Activated CD4-positive, alpha-beta T cell treated with anti-CD3 and anti-CD28 coated beads for 24 hours (primary cell): ENCODE measurements around the gene CXCR4.
"Not testable (repeated sequence)": the region's sequence is repeated elsewhere in the genome, so short reads cannot be mapped to it uniquely, and the experiment has no call there.

Source experiments
- DNase-seq, 2 donors: peaks; one replicate each; pipeline ENCODE4 v3.0.0-alpha.2; 2020; ENCODE audit warnings: low read depth in 2 of 2

The CXCR4 gene

DNA sequence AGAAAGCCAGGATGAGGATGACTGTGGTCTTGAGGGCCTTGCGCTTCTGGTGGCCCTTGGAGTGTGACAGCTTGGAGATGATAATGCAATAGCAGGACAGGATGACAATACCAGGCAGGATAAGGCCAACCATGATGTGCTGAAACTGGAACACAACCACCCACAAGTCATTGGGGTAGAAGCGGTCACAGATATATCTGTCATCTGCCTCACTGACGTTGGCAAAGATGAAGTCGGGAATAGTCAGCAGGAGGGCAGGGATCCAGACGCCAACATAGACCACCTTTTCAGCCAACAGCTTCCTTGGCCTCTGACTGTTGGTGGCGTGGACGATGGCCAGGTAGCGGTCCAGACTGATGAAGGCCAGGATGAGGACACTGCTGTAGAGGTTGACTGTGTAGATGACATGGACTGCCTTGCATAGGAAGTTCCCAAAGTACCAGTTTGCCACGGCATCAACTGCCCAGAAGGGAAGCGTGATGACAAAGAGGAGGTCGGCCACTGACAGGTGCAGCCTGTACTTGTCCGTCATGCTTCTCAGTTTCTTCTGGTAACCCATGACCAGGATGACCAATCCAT lies 2.7 kb downstream of the CXCR4 start:
- no peak for DNase-seq

DNA sequence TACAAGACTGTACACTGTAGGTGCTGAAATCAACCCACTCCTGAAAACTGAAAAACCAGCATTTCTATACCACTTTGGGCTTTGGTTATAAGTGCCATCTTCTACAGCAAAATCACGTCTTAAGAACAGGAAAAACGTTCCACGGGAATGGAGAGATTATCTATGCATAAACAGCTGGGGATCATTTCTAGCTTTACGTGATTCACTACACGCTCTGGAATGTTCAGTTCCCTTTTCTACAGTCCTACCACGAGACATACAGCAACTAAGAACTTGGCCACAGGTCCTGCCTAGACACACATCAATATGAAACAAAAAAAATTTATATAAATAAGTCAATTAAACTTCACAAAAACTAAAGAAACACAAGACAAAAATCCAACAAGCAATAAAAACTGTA lies 3.6 kb downstream of the CXCR4 start:
- DNase-seq = no peak

DNA sequence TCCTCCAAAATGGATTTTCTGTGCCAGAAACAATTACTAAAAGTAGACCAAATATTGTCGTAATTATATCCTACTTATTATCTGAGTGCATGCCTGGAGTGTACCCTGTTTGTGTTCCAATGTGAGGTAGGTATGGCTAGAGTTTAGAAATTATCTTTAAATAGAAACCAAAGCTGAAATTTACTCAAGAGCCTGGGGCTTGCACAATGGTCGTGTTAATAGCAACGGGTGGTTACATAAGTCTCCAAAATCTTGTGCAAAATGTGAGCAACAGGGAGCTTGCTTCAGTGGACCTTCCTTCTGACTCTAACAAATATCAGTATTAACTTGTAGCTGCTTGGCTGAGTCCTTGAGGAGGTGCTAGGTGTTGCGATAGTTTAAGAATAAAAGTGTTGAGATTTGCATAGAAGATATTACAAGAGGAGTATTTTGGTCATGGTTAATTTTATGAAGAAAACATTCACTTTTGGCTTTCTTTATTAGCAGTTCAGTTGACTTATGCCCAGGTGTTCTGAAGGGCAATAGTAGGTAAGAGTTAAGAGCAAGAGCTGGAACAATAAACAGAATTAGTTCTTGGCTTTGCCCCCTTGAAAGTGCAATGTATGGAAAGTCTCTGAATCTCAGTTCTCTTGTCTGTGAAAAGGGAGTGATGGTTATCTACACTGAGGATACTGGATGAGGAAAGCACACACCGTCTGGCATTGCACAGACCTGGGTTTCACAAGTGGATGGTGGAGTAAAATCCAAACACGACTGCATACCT lies 4.6 kb downstream of the CXCR4 start:
- DNase-seq = no peak

DNA sequence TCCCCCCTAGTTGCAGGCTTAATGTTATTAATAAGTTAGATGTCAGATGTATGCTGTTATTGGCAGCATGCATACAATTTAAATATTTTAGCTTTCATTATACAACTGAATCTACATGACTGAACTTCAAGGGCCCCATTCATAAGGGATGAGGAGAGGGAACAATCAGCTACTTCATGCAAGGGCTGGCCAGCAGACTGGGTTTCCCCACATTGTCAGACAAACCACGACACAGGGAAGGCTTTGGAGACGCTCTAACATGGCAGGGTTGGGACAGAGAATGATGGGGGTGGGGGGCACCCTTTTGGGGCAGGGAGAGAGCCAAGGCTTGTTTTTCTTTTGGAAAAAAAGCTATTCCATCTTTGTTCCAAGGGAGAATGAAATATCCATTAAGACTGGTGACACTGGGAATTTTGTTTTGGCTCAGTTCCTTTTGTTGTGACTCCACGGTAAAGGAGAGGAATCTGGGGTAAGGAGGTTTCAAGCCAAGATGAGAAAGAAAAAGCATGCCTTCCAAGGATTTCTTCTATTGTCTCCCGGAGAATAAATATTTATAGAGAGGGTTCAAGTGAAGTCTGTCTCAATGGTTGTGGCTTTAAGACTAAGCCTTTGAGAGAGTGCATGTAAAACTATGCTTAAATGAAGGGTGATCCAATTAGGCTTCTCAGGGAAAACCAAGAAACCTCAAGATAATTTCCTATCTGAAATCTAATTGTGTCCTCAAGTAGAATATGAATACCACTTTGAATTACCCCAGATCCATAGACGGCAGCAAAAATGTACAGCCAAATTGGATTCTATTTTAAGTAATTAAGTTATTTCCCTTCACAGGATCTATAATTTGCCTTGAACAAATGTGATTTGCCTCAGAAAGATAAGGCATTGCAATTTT lies 5.4 kb downstream of the CXCR4 start:
- DNase-seq = no peak

DNA sequence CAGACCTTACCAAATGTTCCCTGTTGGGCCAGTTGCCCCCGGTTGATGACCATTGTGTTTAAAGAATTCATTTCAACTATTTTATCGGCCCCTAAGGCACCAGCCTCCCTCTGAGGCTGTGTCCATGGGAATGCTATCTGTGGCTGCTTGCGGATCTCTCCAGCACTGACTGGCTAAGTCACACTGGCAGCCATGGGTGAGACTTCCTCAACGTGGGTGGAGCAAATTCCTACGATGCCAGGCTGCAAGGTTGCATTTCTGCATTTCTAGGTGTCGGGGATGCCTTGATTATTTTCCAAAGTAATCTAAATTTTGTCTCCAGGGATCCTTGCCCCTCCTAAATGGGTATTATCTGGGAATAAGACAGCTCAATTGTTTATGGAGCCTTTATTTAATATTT lies 6.2 kb downstream of the CXCR4 start:
- no peak for DNase-seq

DNA sequence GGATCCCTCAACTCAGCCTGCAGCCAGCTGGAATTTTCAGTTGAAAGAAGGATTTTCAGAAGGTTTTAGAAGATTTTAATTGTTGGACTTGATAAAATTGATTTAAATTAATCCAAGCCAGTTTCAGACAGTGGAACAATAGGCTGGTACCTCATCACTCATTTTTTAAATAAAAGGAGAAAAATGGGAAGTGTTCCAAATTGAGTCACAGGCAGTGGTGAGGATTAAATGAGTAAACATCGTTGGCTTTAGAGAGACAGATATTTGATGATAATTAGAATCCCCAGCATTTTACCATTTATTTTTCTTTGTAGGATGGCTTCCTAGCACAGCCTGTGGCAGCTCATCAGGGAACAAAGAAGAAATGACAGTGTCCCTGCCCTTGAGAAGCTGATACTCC lies 7.4 kb downstream of the CXCR4 start:
- DNase-seq = no peak

DNA sequence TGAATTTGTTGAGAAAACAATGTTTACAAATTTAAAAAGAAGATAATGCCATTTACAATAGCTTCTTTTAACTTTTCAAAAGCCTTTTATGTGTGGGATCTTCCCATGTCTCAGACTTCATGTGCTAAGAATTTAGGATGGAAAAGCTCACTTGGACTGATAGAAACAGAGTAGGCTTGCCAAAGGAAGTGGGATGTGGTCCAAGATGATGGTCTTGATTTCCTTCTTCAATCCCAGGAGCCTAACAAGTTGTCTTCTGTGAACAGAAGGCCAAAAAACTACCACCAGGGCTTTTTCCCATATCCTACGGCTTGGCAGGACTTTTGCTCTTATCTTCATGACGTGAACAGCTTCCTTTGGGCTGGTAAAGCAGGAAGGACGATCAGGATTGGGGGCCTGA lies 9.5 kb downstream of the CXCR4 start:
- no peak for DNase-seq

DNA sequence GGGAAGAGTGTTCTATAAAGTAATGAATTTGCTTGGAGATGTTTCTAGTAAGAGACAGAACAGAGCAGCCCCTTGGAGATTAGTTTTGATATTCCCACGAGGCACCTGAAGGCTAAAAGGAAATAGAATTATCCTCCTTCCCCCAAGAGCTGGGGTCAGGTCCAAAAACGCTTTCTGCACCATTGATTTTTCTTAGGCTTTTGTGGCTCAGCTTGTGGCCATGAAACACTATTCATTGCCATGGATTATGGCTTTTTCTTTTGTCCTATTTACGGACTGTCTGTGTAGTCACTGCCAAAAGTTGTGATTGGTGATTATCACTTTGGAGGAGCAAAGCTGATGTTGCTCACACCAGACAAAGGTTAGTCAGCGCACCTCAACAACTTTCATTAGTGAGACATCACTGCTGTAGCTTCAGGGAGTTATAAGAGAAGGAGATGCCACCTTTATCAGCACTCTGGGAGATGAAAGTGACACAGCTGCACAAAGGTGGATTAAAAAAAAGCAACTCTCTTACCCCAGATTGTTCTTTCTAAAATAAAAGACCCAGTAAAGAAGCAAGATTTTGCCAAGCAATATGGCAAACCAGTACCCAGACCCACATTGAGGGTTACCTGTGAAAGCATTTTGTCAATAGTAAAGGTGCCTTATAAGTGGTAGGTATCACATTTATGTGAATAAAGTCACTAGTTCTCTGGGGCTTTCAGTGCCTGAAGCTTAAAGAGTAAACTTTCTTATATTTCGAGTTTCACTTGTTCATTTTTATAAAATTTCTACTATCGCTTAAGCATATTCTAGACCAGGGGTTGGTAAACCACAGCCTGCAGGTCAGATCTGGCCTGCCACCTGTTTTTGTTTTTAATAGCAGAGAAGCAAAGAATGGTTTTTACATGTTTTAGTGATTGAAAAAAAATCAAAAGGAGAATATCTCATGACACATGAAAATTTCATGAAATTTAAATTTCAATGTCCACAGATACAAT lies 10.6 kb downstream of the CXCR4 start:
- no peak for DNase-seq

DNA sequence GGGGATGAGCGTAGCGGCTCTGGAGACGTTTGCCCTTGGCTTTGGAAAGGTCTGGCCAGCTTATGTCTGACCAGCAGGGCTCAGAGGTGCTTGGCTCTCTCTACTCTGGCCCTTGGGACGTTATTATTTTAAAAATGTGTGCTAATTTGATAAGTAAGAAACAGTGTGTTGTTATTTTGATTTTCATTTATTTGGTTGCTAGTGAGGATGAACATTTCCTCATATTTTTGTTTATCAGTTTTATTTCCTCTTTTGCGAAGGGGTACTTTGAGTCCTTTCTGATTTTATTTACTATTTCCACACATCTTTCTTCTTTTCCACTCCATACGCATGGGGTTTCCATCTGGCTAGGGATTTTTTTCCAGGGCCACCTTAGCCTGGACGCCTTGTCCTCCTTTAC lies 11.4 kb downstream of the CXCR4 start:
- DNase-seq = no peak

DNA sequence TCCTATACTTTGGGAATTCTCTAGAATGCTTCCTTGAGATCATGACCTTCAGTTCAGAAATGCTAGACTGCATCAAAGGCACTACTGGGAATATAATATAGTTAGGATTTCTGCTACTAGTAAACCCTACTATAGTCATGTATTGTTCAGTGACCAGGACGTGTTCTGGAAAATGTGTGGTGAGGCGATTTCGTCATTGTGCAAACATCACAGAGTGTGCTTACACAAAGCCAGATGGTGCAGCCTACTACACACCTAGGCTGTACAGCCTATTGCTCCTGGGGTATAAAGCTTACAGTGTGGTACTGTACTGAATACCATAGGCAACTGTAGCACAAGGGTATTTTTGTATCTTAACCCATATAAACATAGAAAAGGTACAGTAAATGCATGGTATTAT lies 13.0 kb downstream of the CXCR4 start:
- no peak for DNase-seq

DNA sequence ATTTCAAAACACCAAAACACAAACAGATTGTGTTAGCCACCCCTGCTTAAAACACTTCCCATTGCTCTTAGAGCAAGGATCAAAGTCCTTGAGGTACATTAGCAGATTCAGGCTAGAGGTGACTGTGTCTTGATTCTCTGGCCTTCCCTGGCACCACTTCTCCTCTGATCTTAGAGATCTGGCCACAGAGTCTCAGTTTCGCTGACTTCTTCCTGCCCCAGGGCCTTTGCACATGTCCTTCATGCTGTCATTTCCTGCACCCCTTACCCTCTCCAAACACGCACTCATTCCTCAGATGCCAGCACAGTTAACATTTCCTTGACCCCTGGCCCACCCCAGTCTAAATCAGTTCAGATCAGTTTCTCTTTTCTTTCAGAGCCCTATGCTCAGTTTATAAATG lies 16.9 kb downstream of the CXCR4 start:
- no peak for DNase-seq

DNA sequence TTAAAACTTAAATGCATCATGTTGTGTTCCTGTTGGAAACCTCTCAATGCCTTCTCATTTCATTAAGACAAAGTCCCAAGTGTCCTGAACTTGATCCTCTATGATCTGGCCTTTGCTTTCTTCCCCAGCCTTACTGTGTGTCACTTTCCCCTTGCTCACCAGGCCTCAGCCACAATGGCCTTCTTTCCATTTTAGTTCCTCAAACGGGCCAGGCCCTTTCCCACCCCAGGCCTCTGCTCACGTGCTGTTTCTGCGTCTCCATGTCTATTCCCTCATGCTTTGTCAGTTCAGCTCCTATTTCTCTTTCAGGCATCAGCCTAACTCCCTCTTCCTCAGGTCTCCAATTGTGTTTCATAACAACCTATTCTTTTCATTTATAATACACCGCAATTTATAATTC lies 19.5 kb downstream of the CXCR4 start:
- no peak for DNase-seq

DNA sequence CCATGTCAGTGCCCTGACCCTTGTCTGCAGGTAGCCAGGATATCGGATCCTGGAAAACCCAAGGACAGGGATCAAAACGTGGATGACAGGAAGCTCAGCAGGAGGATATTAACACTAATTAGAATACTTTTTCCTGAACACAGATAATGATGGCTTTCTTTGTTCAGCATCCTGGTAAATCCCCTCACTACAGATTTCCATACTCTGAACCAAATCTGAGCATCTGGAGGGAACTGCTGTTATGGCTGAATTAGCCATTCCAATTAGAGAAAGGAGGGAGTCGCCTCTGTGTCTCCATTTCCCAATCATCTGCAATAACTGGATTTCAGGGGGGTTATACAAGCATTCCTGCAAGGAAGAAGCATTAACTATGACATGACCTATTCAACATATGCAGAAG lies 24.4 kb downstream of the CXCR4 start:
- no peak for DNase-seq

DNA sequence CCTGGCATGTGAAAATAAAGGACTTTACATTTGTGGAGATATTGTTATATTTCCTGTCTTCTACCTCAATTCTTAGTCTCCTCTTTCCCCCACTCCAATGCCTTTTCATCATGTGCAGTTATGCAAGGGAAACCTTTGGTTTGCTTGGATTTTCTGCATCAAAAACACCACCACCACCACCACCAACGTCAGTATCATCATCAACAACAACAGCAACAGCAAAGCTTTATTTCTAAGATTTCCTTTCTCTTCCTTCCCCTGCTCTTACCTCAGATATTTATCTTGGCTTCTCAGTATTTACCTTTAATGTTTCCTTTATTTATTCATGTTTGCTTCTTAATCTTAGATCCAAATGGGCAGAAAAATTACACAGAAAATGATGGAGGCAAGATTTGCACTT lies 26.1 kb downstream of the CXCR4 start:
- no peak for DNase-seq

DNA sequence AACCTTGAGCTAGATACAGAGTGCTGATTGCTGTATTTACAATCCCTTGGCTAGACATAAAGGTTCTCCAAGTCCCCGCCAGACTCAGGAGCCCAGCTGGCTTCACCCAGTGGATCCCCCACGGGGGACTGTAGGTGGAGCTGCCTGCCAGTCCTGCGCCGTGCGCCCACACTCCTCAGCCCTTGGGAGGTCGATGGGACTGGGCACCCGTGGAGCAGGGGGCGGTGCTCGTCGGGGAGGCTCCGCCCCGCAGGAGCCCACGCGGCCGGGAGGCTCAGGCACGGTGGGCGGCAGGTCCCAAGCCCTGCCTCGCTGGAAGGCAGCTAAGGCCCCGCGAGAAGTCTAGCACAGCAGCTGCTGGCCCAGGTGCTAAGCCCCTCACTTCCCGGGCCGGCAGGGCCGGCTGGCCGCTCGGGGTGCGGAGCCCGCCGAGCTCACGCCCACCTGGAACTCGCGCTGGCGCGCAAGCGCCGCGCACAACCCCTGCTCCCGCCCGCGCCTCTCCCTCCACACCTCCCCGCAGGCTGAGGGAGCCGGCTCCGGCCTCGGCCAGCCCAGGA lies 30.0 kb downstream of the CXCR4 start:
- not testable (repeated sequence) for DNase-seq

DNA sequence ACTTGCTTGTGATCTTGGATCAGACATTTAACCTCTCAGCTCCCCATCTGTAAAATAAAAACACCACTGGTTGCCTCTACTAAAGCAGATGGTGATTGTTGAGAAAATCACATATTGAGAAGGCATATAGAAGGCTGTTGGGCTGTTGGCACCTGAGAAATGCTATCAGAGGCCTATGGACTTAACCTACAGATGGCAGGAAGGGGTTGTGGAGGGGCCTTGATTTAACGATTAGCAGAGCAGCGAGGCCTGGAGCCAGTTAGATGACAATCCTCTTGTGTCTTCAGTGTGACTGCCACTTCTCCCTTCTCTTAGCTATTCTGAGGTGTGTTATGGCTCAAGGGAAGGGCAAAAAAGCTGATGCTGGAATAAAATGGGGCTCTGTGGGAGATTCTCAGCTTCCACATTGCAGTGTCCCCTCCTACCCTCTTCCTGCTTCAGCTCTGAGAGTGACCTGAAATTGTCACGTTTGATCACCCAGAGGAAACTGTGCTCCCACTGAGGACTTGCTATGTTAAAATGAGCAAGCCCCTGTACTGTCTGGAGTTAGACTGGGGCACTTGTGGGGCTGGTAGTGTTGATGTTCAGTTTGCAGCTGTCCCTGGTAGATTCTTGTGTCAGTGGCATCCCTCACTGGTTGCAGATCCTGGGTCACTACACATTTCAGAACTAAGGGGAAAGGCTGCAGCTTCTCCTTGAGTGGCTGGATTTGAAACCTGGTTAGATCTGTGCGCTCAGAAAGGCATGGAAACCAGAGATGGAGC lies 31.5 kb downstream of the CXCR4 start:
- no peak for DNase-seq

DNA sequence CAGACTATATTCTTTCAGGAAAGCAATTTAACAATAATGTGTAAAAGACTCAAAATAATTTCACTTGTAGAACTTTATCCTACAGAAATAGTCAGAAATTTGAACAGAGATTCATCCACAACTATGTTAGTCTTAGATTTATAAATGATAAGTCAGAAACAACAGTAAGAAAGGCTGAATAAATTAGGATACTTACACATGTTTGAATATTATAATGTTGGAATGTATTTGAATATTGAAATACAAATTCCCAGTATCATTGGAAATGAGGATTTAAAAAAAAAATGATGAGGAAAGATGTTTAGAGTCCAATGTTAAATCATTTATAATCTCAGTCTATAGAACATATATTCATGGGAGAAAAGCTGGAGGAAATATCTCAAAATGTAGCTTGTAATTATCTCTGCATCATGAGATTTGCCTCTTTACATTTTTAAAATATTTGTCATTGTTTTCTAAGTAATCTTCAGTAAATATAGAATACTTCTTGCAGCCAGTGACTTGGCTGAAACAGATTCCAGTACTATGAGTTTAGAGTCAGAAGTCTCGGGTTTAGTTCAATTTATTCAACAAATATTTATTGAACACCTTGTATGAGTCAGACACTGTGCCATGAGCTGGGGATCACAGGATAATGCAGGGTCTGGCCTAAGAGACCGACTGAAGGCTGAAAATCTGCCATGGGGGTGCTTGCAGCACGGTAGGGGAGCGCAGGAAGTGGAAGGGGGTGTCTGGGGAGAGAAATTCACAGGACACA lies 32.3 kb downstream of the CXCR4 start:
- DNase-seq = no peak

DNA sequence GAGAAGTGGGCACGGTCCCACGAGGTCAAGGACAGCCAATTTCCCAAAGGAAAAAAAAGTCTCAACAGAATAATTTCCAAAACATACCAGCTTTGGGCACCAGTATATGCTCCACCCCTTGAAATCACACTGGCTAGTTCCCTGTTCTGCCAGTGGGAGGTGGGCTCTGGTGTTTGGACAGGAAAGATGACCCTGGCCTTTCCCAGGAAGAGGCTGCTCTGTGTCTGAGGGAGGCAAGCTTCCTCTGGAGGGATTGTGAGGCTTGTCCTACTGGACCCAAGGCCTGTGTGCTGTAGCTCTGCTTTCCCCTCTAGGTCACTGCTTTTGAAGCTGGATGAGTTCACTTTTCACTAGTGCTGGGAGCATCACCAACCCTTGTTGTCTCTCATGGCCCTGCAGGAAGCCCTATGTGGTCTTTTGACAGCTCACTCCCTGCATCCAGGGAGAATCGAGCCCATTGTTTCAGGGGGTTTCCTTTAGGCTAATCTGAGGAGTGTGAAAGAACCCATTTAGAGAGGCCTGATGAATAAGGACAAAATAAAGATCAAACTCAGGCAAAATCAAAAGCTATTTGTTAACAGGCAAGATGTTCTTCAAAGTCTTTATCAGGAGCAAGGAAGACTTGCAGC lies 36.3 kb downstream of the CXCR4 start:
- no peak for DNase-seq

DNA sequence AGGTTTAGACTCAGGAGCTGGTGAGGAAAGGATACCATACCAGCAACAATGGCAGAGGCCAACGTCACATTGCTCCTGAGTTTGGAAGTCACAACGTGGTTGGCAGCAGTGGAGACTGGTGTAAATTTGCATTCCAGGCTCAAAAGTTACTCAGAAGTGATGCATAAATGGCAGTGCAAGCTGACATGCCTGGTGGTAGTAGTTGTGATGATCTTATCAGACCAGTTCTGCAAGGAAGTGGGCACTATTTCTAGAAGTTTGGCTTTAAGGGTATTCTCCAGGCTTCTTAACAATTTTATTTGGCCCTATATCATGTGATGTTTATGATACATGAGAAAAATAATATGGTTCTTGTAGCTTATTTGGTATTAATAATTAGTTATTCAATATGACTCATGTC lies 37.8 kb downstream of the CXCR4 start:
- DNase-seq = no peak
